Neural cell (in vitro differentiated cells): ENCODE data around the gene EDA2R. TPM values are rescaled to one million over a fixed set of nuclear protein-coding genes. Genes with fewer than 3 reads are reported as not detected.

Source experiments
- H2AFZ ChIP-seq: fragments of 200-600, 300-800 bp; sonication (generic), shearing (Covaris generic); 2 replicates; pipeline ENCODE4 v1.6.0; 2014; ENCODE audit warnings: low read depth, mild to moderate bottlenecking, antibody characterized with exemption, low read length, moderate library complexity
- H3F3A ChIP-seq: fragments of 200-600 bp; shearing (Covaris generic); 2 replicates; pipeline ENCODE4 v1.6.1; 2016; ENCODE audit warnings: mild to moderate bottlenecking, moderate library complexity, mixed read lengths, antibody characterized with exemption, low read length; ENCODE audit not compliant: insufficient read depth, poor library complexity, severe bottlenecking
- H3K27ac ChIP-seq: fragments of 200-600, 300-800 bp; sonication (generic), shearing (Covaris generic); 2 replicates; pipeline ENCODE4 v1.5.1; 2014; ENCODE audit warnings: mild to moderate bottlenecking, low read length, moderate library complexity
- H3K27me3 ChIP-seq: fragments of 300-800, 200-600 bp; sonication (generic), shearing (Covaris generic); 2 replicates; pipeline ENCODE4 v1.6.0; 2014; ENCODE audit warnings: mild to moderate bottlenecking, low read depth, low read length, moderate library complexity; ENCODE audit not compliant: insufficient read depth
- H3K36me3 ChIP-seq: fragments of 300-800, 200-600 bp; sonication (generic), shearing (Covaris generic); 2 replicates; pipeline ENCODE4 v1.5.1; 2014; ENCODE audit warnings: mild to moderate bottlenecking, antibody characterized with exemption, low read length, moderate library complexity; ENCODE audit not compliant: insufficient read depth
- H3K4me2 ChIP-seq: fragments of 300-800, 200-600 bp; sonication (generic), shearing (Covaris generic); 2 replicates; pipeline ENCODE4 v1.6.0; 2014; ENCODE audit warnings: mild to moderate bottlenecking, low read length
- H3K4me3 ChIP-seq: fragments of 300-800, 200-600 bp; sonication (generic), shearing (Covaris generic); 2 replicates; pipeline ENCODE4 v1.5.1; 2014; ENCODE audit warnings: mild to moderate bottlenecking, low read length, moderate library complexity
- H3K79me2 ChIP-seq: fragments of 200-600 bp; shearing (Covaris generic); replicated peaks from 2 replicates; pipeline ENCODE4 v1.6.0; 2014; ENCODE audit warnings: mild to moderate bottlenecking, low read length, moderate library complexity; ENCODE audit not compliant: insufficient read depth
- H3K9ac ChIP-seq: fragments of 300-800, 200-600 bp; sonication (generic), shearing (Covaris generic); 2 replicates; pipeline ENCODE4 v1.6.1; 2016; ENCODE audit warnings: mild to moderate bottlenecking, low read length, mixed read lengths
- H3K9me2 ChIP-seq: fragments of 200-600 bp; shearing (Covaris generic); 2 replicates; pipeline ENCODE4 v1.6.1; 2016; ENCODE audit warnings: mild to moderate bottlenecking, low read length, mixed read lengths; ENCODE audit not compliant: insufficient read depth
- H3K9me3 ChIP-seq: fragments of 200-600, 300-800 bp; sonication (generic), shearing (Covaris generic); 2 replicates; pipeline ENCODE4 v1.6.1; 2016; ENCODE audit warnings: mild to moderate bottlenecking, mixed run types, low read length, moderate library complexity, mixed read lengths
- H4K20me1 ChIP-seq: fragments of 200-600 bp; shearing (Covaris generic); 2 replicates; pipeline ENCODE4 v1.6.1; 2016; ENCODE audit warnings: mild to moderate bottlenecking, mixed run types; ENCODE audit not compliant: insufficient read depth
- CTCF ChIP-seq: fragments of 450-650 bp; IDR thresholded peaks from 2 replicates; pipeline ENCODE4 v1.5.1; 2014; ENCODE audit warnings: antibody characterized with exemption, mild to moderate bottlenecking, moderate library complexity; ENCODE audit not compliant: poor library complexity, severe bottlenecking
- EP300 ChIP-seq: fragments of 450-650 bp; conservative IDR thresholded peaks from 2 replicates; pipeline ENCODE4 v1.6.1; 2014; ENCODE audit warnings: antibody characterized with exemption, mild to moderate bottlenecking, moderate library complexity; ENCODE audit not compliant: poor library complexity, severe bottlenecking
- EZH2 ChIP-seq: fragments of 200-600, 300-800 bp; shearing (Covaris generic), sonication (generic); IDR thresholded peaks from 2 replicates; pipeline ENCODE4 v1.6.1; 2014; ENCODE audit warnings: antibody characterized with exemption, low read length, borderline replicate concordance, mild to moderate bottlenecking; ENCODE audit not compliant: insufficient read depth, poor library complexity, severe bottlenecking
- MXI1 ChIP-seq: fragments of 450-650 bp; conservative IDR thresholded peaks from 2 replicates; pipeline ENCODE4 v1.6.1; 2014; ENCODE audit warnings: antibody characterized with exemption, mild to moderate bottlenecking; ENCODE audit not compliant: poor library complexity, severe bottlenecking
- POLR2AphosphoS5 ChIP-seq: IDR thresholded peaks from 2 replicates; pipeline ENCODE4 v1.6.1; 2012
- RAD21 ChIP-seq: fragments of 450-650 bp; conservative IDR thresholded peaks from 2 replicates; pipeline ENCODE4 v1.6.1; 2014; ENCODE audit warnings: antibody characterized with exemption, mild to moderate bottlenecking, moderate library complexity
- SMC3 ChIP-seq: fragments of 450-650 bp; conservative IDR thresholded peaks from 2 replicates; pipeline ENCODE4 v1.6.1; 2014; ENCODE audit warnings: antibody characterized with exemption, mild to moderate bottlenecking, moderate library complexity; ENCODE audit not compliant: poor library complexity
- TAF1 ChIP-seq: IDR thresholded peaks from 2 replicates; pipeline ENCODE4 v1.6.1; 2012; ENCODE audit warnings: low read depth
- polyA minus RNA-seq: library from RNA; depleted of rRNA, polyadenylated mRNA; stranded (reverse); fragments of >200 nt; gene quantifications from 2 replicates; pipeline ENCODE4 v1.2.3, GENCODE V29; 2014
- polyA plus RNA-seq: library from polyadenylated mRNA; depleted of rRNA; stranded (reverse); fragments of >200 nt; gene quantifications from 2 replicates; pipeline ENCODE4 v1.2.3, GENCODE V29; 2014
- TF ChIP-seq, protein P1 (sequence below): IDR thresholded peaks from 2 replicates; pipeline ENCODE4 v1.6.1; 2012; ENCODE audit warnings: borderline replicate concordance

Gene EDA2R
- polyA plus RNA-seq (4.9 and 6.1 TPM in 2 replicates), polyA minus RNA-seq (4.4 and 5.8 TPM in 2 replicates)

- Histone ChIP-seq H3K36me3 (no peaks in the 10 kb centered on the region), H2AFZ (no peak within 1 kb of the TSS), H3F3A (no peaks in the 10 kb centered on the region), H3K9ac (peak within 1 kb of the TSS; percentile 46), H3K79me2 (no peaks in the 10 kb centered on the region), H3K9me2 (no peaks in the 10 kb centered on the region), H3K27ac (no peak within 1 kb of the TSS), H3K4me3 (peak within 1 kb of the TSS; percentile 67), H3K27me3 (no peaks in the 10 kb centered on the region), H4K20me1 (no peaks in the 10 kb centered on the region), H3K4me2 (no peak within 1 kb of the TSS), H3K9me3 (no peaks in the 10 kb centered on the region)
- no peak for TF ChIP-seq CTCF
- no peak for TF ChIP-seq RAD21
- no peak for TF ChIP-seq EP300
- TF ChIP-seq POLR2AphosphoS5, result no peak
- TF ChIP-seq, protein P1, sequence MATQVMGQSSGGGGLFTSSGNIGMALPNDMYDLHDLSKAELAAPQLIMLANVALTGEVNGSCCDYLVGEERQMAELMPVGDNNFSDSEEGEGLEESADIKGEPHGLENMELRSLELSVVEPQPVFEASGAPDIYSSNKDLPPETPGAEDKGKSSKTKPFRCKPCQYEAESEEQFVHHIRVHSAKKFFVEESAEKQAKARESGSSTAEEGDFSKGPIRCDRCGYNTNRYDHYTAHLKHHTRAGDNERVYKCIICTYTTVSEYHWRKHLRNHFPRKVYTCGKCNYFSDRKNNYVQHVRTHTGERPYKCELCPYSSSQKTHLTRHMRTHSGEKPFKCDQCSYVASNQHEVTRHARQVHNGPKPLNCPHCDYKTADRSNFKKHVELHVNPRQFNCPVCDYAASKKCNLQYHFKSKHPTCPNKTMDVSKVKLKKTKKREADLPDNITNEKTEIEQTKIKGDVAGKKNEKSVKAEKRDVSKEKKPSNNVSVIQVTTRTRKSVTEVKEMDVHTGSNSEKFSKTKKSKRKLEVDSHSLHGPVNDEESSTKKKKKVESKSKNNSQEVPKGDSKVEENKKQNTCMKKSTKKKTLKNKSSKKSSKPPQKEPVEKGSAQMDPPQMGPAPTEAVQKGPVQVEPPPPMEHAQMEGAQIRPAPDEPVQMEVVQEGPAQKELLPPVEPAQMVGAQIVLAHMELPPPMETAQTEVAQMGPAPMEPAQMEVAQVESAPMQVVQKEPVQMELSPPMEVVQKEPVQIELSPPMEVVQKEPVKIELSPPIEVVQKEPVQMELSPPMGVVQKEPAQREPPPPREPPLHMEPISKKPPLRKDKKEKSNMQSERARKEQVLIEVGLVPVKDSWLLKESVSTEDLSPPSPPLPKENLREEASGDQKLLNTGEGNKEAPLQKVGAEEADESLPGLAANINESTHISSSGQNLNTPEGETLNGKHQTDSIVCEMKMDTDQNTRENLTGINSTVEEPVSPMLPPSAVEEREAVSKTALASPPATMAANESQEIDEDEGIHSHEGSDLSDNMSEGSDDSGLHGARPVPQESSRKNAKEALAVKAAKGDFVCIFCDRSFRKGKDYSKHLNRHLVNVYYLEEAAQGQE, result no peak
Observed at GRCh38 chrX:66638591-66639500, at the start of gene EDA2R. Gene EDA2R, minus strand, starts transcription at chrX:66639078. Its CDS starts 23,058 bp downstream, at chrX:66616020.

DNA sequence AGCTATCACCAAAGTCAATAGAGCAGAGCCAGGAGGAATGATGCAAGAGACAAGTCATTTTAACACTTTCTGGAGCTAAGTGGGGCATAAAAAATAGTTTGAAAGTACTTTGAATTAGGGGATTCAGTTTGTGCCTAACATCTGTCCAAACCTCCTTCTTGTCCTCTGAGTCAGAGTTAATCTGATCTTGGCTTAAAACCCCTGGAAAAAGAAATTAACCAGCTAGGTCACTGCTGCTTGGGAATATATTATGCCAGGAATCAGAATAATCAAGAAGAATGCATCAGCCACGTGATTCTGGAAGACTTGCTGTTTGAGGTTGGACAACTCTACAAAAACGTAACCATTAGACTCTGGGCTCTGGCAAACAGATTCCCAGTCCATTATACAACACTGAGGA, 45.3 kb upstream of the EDA2R start:
- H3K27ac ChIP-seq, result no peak overlapping the region
- no peak overlapping the region for H3K4me2 ChIP-seq
- no peaks in the 10 kb centered on the region for H3K27me3 ChIP-seq
- H3K9me3 ChIP-seq, result no peaks in the 10 kb centered on the region
- H3K36me3 ChIP-seq, result no peaks in the 10 kb centered on the region
- H3K9me2 ChIP-seq, result no peaks in the 10 kb centered on the region
- no peaks in the 10 kb centered on the region for H3K79me2 ChIP-seq
- H2AFZ ChIP-seq, result no peak overlapping the region
- TF ChIP-seq TAF1 (no peak), CTCF (no peak), EZH2 (no peak), SMC3 (no peak), POLR2AphosphoS5 (no peak), RAD21 (no peak), EP300 (no peak), MXI1 (no peak)
- TF ChIP-seq, protein P1, result no peak
- no peaks in the 10 kb centered on the region for H4K20me1 ChIP-seq
- no peak overlapping the region for H3K4me3 ChIP-seq
- H3K9ac ChIP-seq, result no peak overlapping the region
- H3F3A ChIP-seq, result no peaks in the 10 kb centered on the region
